NCI-H1048 (cell line): ENCODE results near the gene PLA2G4B.
"Not testable (repeated sequence)": the region's sequence is repeated elsewhere in the genome, so short reads cannot be mapped to it uniquely, and the experiment has no call there.

Experiments
- DNase-seq: peaks from one replicate; lab custom pipeline; 2025; lab: John Stamatoyannopoulos, UW

PLA2G4B gene

GRCh38 chr15:41827880-41828806 is 10.5 kb upstream of the PLA2G4B start, which contains the start of gene JMJD7:
Gene JMJD7, plus strand, starts transcription at chr15:41828092. Its CDS starts 33 bp downstream, at chr15:41828125.
- DNase-seq, result peak; percentile 64

- DNase-seq, result no peak
These were observed 9.9 kb upstream of the PLA2G4B start for GRCh38 chr15:41828807-41829141.

- DNase-seq, result no peak
These were observed 8.5 kb upstream of the PLA2G4B start for GRCh38 chr15:41829959-41830646.

GRCh38 chr15:41831291-41831690 is 7.4 kb upstream of the PLA2G4B start:
- DNase-seq, result not testable (repeated sequence)

- DNase-seq, result no peak
These were observed 6.4 kb upstream of the PLA2G4B start for GRCh38 chr15:41832208-41832607.

GRCh38 chr15:41832875-41833274 is 5.8 kb upstream of the PLA2G4B start:
- no peak for DNase-seq

- DNase-seq, result no peak
These were observed 4.6 kb upstream of the PLA2G4B start for GRCh38 chr15:41834096-41834495.

GRCh38 chr15:41836073-41836472 is 2.6 kb upstream of the PLA2G4B start:
- no peak for DNase-seq

- no peak for DNase-seq
These were observed 1.8 kb upstream of the PLA2G4B start for GRCh38 chr15:41836713-41837454.

- DNase-seq, result no peak
These were observed 1.3 kb downstream of the PLA2G4B start for GRCh38 chr15:41839781-41840491.

- DNase-seq, result no peak
These were observed 2.0 kb downstream of the PLA2G4B start for GRCh38 chr15:41840673-41841072.

- no peak for DNase-seq
These were observed 2.5 kb downstream of the PLA2G4B start for GRCh38 chr15:41841131-41841530.

GRCh38 chr15:41842229-41842628 is 3.6 kb downstream of the PLA2G4B start:
- DNase-seq, result no peak

- DNase-seq, result no peak
These were observed 4.9 kb downstream of the PLA2G4B start for GRCh38 chr15:41843571-41843970.

- no peak for DNase-seq
These were observed 6.2 kb downstream of the PLA2G4B start for GRCh38 chr15:41844814-41845213.

GRCh38 chr15:41847206-41847605 is 8.6 kb downstream of the PLA2G4B start:
- no peak for DNase-seq

GRCh38 chr15:41847981-41848380 is 9.3 kb downstream of the PLA2G4B start:
- no peak for DNase-seq

- DNase-seq, result no peak
These were observed 10.0 kb downstream of the PLA2G4B start for GRCh38 chr15:41848631-41849030.

- DNase-seq, result no peak
These were observed 10.6 kb downstream of the PLA2G4B start for GRCh38 chr15:41849204-41849603.

GRCh38 chr15:41849861-41850260 is 11.2 kb downstream of the PLA2G4B start:
- no peak for DNase-seq

- DNase-seq, result no peak
These were observed 12.0 kb downstream of the PLA2G4B start for GRCh38 chr15:41850482-41851166.
